GM23338 (cell line): ENCODE results near the gene TUBGCP2. TPM values are rescaled to one million over a fixed set of nuclear protein-coding genes. Genes with fewer than 3 reads are reported as not detected.

Experiments
- ATAC-seq: fragments of 200-7000 bp; cut with Tn5 transposase; 3 replicates; pipeline ENCODE4 v1.9.1; 2020
- DNase-seq: peaks from one replicate; pipeline ENCODE4 v3.0.0-alpha.2; 2015; ENCODE audit warnings: low spot score
- H2AFZ ChIP-seq: fragments of 200-600 bp; sonication (generic); 2 replicates; pipeline ENCODE4 v1.8.0; 2016; ENCODE audit warnings: antibody characterized with exemption, mild to moderate bottlenecking, moderate library complexity
- H3F3A ChIP-seq: fragments of 200-600 bp; sonication (generic); replicated peaks from 2 replicates; pipeline ENCODE4 v1.8.0; 2017; ENCODE audit warnings: antibody characterized with exemption, mixed run types, low read depth
- H3K27ac ChIP-seq: fragments of 200-600 bp; sonication (generic); 2 replicates; pipeline ENCODE4 v1.6.1; 2016; ENCODE audit warnings: low read depth
- H3K27me3 ChIP-seq: fragments of 200-600 bp; sonication (generic); 2 replicates; pipeline ENCODE4 v1.8.0; 2016; ENCODE audit warnings: mild to moderate bottlenecking, mixed run types, moderate library complexity; ENCODE audit not compliant: insufficient read depth
- H3K36me3 ChIP-seq: fragments of 200-600 bp; sonication (generic); 2 replicates; pipeline ENCODE4 v1.8.0; 2016; ENCODE audit warnings: mild to moderate bottlenecking; ENCODE audit not compliant: insufficient read depth
- H3K4me1 ChIP-seq: fragments of 200-600 bp; sonication (generic); 2 replicates; pipeline ENCODE4 v1.8.0; 2016; ENCODE audit warnings: mild to moderate bottlenecking, moderate library complexity; ENCODE audit not compliant: insufficient read depth
- H3K4me2 ChIP-seq: fragments of 200-600 bp; sonication (generic); 2 replicates; pipeline ENCODE4 v1.7.1; 2017; ENCODE audit warnings: mixed run types
- H3K4me3 ChIP-seq: fragments of 200-600 bp; sonication (generic); 2 replicates; pipeline ENCODE4 v1.6.1; 2016; ENCODE audit warnings: mixed run types
- H3K79me2 ChIP-seq: fragments of 200-600 bp; sonication (generic); replicated peaks from 2 replicates; pipeline ENCODE4 v1.8.0; 2017; ENCODE audit warnings: mild to moderate bottlenecking; ENCODE audit not compliant: insufficient read depth
- H3K9me2 ChIP-seq: fragments of 200-600 bp; sonication (generic); 2 replicates; pipeline ENCODE4 v1.8.0; 2017; ENCODE audit not compliant: insufficient read depth
- H4K20me1 ChIP-seq: fragments of 200-600 bp; sonication (generic); replicated peaks from 2 replicates; pipeline ENCODE4 v1.8.0; 2017; ENCODE audit warnings: mild to moderate bottlenecking; ENCODE audit not compliant: insufficient read depth
- H3K27ac Mint-ChIP-seq: 2 replicates; pipeline ENCODE4 v1.8.0; 2020; ENCODE audit warnings: inconsistent platforms, mild to moderate bottlenecking, moderate library complexity, mixed read lengths
- H3K27me3 Mint-ChIP-seq: 3 replicates; pipeline ENCODE4 v1.8.0; 2022; ENCODE audit warnings: low read depth, mild to moderate bottlenecking, moderate library complexity, mixed read lengths, inconsistent platforms; ENCODE audit not compliant: insufficient read depth, poor library complexity
- H3K36me3 Mint-ChIP-seq: 3 replicates; pipeline ENCODE4 v1.8.0; 2021; ENCODE audit warnings: low read depth, mild to moderate bottlenecking, inconsistent platforms, moderate library complexity, mixed read lengths
- H3K4me1 Mint-ChIP-seq: 3 replicates; pipeline ENCODE4 v1.8.0; 2020; ENCODE audit warnings: mild to moderate bottlenecking, inconsistent platforms, mixed read lengths
- H3K4me3 Mint-ChIP-seq: 3 replicates; pipeline ENCODE4 v1.8.0; 2021; ENCODE audit warnings: moderate library complexity, mild to moderate bottlenecking, inconsistent platforms, mixed read lengths
- H3K9me3 Mint-ChIP-seq: 3 replicates; pipeline ENCODE4 v1.8.0; 2020; ENCODE audit warnings: moderate library complexity, mild to moderate bottlenecking, inconsistent platforms, mixed read lengths
- CTCF ChIP-seq, 2 experiments: fragments of 200-600 bp in 1 of 2; sonication (generic) in 1 of 2; conservative IDR thresholded peaks; 2 replicates each; pipeline versions ENCODE4 v1.5.1 to v1.6.1; 2016 to 2017; ENCODE audit warnings: antibody characterized with exemption in 2 of 2, low read depth in 2 of 2, mild to moderate bottlenecking in 2 of 2, moderate library complexity in 1 of 2
- EZH2phosphoT487 ChIP-seq: fragments of 200-600 bp; sonication (generic); IDR thresholded peaks from one replicate; pipeline ENCODE4 v1.8.1; 2018; ENCODE audit warnings: antibody characterized with exemption; ENCODE audit not compliant: unreplicated experiment
- JUNB ChIP-seq: IDR thresholded peaks from one replicate; pipeline ENCODE4 v1.6.1; 2016; ENCODE audit warnings: antibody characterized with exemption; ENCODE audit not compliant: unreplicated experiment
- STAT1 ChIP-seq: IDR thresholded peaks from one replicate; pipeline ENCODE4 v1.6.1; 2016; ENCODE audit warnings: antibody characterized with exemption; ENCODE audit not compliant: unreplicated experiment
- ZNF462 ChIP-seq: fragments of 250-450 bp; sonication (Bioruptor Pico); IDR thresholded peaks from 2 replicates; pipeline ENCODE4 v1.5.0; 2020; ENCODE audit warnings: mild to moderate bottlenecking, moderate library complexity
- polyA plus RNA-seq: library from polyadenylated mRNA; unstranded; fragments of >200 nt; fragmentation: Nextera tagmentation; extraction: Ambion mirVana; gene quantifications from 2 replicates; pipeline ENCODE4 v1.2.1, GENCODE V29; 2016
- total RNA-seq: library from RNA; depleted of rRNA; stranded (reverse); fragments of >200 nt; shearing (Covaris generic); gene quantifications from 2 replicates; pipeline ENCODE4 v1.2.3, GENCODE V29; 2014

TUBGCP2 gene
- total and polyA plus RNA-seq, 2 experiments from 2014 or later = 59.6 to 67.7 TPM

- Histone ChIP-seq H3F3A (no peaks in the 10 kb centered on the region), H3K79me2 (no peaks in the 10 kb centered on the region), H3K9me2 (no peaks in the 10 kb centered on the region), H2AFZ (no peak overlapping the region), H3K27ac (no peak overlapping the region), H4K20me1 (no peaks in the 10 kb centered on the region), H3K4me3 (no peak overlapping the region), H3K36me3 (no peaks in the 10 kb centered on the region), H3K27me3 (peaks cover 3% of the 10 kb centered on the region; the same call in 1 of the 2 replicates), H3K4me1 (no peaks in the 10 kb centered on the region), H3K4me2 (no peak overlapping the region)
- no peak overlapping the region for H3K27ac Mint-ChIP-seq
- H3K4me3 Mint-ChIP-seq = no peak overlapping the region
- H3K9me3 Mint-ChIP-seq = no peaks in the 10 kb centered on the region
- TF ChIP-seq ZNF462 (no peak), CTCF (conservative IDR thresholded peaks at IDR 0.05; ENCODE audit: low read depth in 2 of 2) (peak; percentile 16 to 67; a peak in 2 of 4 replicates), STAT1 (no peak), EZH2phosphoT487 (no peak), JUNB (no peak)
- no peaks in the 10 kb centered on the region; the same call in 1 of the 3 replicates for H3K4me1 Mint-ChIP-seq
- ATAC-seq (peak; percentile 58), DNase-seq (peak; percentile 57)
- H3K27me3 Mint-ChIP-seq = peaks cover 10% of the 10 kb centered on the region
- H3K36me3 Mint-ChIP-seq = peaks cover 3% of the 10 kb centered on the region; the same call in 1 of the 3 replicates
These were observed 40.8 kb downstream of the TUBGCP2 start for GRCh38 chr10:133267829-133268228.
